IMR-90 (cell line): ENCODE results near the gene COL23A1.

ENCODE experiments used
- BHLHE40 ChIP-seq: fragments of 150-350 bp; IDR thresholded peaks from 2 replicates; pipeline ENCODE4 v1.6.1; 2016; ENCODE audit warnings: mild to moderate bottlenecking, low read depth, low read length
- CTCF ChIP-seq: conservative IDR thresholded peaks from 2 replicates; pipeline ENCODE4 v1.5.1; 2012; ENCODE audit warnings: mild to moderate bottlenecking, low read depth, low read length, improper control_type of control experiment
- ELK1 ChIP-seq: fragments of 150-350 bp; IDR thresholded peaks from 2 replicates; pipeline ENCODE4 v1.6.1; 2016; ENCODE audit warnings: low read depth, mild to moderate bottlenecking, low read length, moderate library complexity, borderline replicate concordance
- MAFK ChIP-seq: IDR thresholded peaks from 2 replicates; pipeline ENCODE4 v1.6.1; 2012; ENCODE audit warnings: low read depth, low read length, improper control_type of control experiment
- MXI1 ChIP-seq: IDR thresholded peaks from 2 replicates; pipeline ENCODE4 v1.6.1; 2012; ENCODE audit warnings: low read depth, mild to moderate bottlenecking, low read length, moderate library complexity, borderline replicate concordance
- POLR2A ChIP-seq: IDR thresholded peaks from 2 replicates; pipeline ENCODE4 v1.6.1; 2012; ENCODE audit warnings: mild to moderate bottlenecking, low read depth, low read length
- RAD21 ChIP-seq: IDR thresholded peaks from 2 replicates; pipeline ENCODE4 v1.6.1; 2012; ENCODE audit warnings: low read length, improper control_type of control experiment
- RFX5 ChIP-seq: IDR thresholded peaks from 2 replicates; pipeline ENCODE4 v1.8.0; 2012; ENCODE audit warnings: low read depth, mild to moderate bottlenecking, low read length, moderate library complexity
- USF2 ChIP-seq: fragments of 150-350 bp; IDR thresholded peaks from 2 replicates; pipeline ENCODE4 v1.6.1; 2017; ENCODE audit warnings: mild to moderate bottlenecking, antibody characterized with exemption, low read length, low read depth

GRCh38 chr5:178324481-178325310, 265.5 kb downstream of the COL23A1 start:
- TF ChIP-seq CTCF, result no peak
- TF ChIP-seq RAD21, result no peak
- no peak for TF ChIP-seq USF2
- no peak for TF ChIP-seq MAFK
- no peak for TF ChIP-seq ELK1
- TF ChIP-seq POLR2A, result no peak
- TF ChIP-seq MXI1, result no peak
- TF ChIP-seq BHLHE40, result no peak
- TF ChIP-seq RFX5, result no peak
